ENCODE data around the gene MAPK8. TPM values are rescaled to one million over a fixed set of nuclear protein-coding genes. Genes with fewer than 3 reads are reported as not detected.

MAPK8 gene
- total RNA-seq, 1 donor from 2014 or later: 54.3 TPM

DNA sequence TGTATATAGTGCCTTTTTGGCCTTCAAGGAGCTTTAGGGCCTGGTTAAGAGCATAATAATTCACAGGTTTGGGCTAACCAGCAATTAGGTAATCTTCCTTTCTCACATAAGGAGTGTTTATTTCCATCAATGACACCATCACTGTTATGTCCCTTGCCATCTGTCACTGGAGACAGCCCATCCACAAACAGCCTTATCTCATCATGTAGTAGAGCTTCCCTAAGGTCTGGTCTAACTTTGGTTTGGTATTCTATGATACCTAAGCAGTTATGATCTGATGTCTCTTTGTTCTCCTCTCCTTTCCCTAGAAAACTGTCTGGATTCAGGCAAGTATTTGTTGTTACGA lies 26.4 kb downstream of the MAPK8 start:
- Histone ChIP-seq H3K36me3 (no peaks in the 10 kb centered on the region), H3K4me3 (no peak overlapping the region), H3K4me1 (peaks cover 33% of the 10 kb centered on the region), H3K27me3 (no peaks in the 10 kb centered on the region), H3K9me3 (no peaks in the 10 kb centered on the region), H3K27ac (peak overlapping the region; percentile 39)
- intact Hi-C loops (cut with DNase I): no loop called here
- no peak for DNase-seq (ENCODE audit: extremely low spot score in 2 of 2)
- TF ChIP-seq, protein P1, sequence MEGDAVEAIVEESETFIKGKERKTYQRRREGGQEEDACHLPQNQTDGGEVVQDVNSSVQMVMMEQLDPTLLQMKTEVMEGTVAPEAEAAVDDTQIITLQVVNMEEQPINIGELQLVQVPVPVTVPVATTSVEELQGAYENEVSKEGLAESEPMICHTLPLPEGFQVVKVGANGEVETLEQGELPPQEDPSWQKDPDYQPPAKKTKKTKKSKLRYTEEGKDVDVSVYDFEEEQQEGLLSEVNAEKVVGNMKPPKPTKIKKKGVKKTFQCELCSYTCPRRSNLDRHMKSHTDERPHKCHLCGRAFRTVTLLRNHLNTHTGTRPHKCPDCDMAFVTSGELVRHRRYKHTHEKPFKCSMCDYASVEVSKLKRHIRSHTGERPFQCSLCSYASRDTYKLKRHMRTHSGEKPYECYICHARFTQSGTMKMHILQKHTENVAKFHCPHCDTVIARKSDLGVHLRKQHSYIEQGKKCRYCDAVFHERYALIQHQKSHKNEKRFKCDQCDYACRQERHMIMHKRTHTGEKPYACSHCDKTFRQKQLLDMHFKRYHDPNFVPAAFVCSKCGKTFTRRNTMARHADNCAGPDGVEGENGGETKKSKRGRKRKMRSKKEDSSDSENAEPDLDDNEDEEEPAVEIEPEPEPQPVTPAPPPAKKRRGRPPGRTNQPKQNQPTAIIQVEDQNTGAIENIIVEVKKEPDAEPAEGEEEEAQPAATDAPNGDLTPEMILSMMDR (IDR thresholded peaks at IDR 0.05): no peak
- TF ChIP-seq POLR2AphosphoS5 (IDR thresholded peaks at IDR 0.05; ENCODE audit: insufficient read depth in 1 of 2, low read depth in 1 of 2): no peak
- TF ChIP-seq POLR2A (IDR thresholded peaks at IDR 0.05): no peak

DNA sequence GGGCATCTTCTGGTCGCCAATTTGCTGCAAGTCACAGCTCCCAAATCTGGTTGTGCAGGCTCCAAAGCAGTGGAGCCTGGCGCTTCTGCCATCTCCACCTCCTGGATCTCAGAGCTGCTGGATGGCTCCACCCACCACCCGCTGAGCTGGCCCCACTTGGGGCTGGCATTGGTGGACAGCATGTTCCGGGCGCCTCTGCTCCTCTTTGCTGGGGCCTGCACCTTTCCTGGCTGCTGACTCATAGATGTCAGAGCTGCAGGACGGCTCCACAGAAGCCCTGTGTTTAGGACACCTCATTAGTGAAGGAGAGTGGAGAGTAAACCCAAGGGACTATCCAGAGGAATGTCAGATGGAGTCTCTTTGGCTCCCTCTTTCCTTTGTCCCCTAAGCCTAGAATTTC lies 27.4 kb downstream of the MAPK8 start:
- peaks cover 33% of the 10 kb centered on the region for H3K4me1 ChIP-seq
- H3K27ac ChIP-seq: no peak overlapping the region
- H3K27me3 ChIP-seq: no peaks in the 10 kb centered on the region
- no peaks in the 10 kb centered on the region for H3K9me3 ChIP-seq
- H3K4me3 ChIP-seq: no peak overlapping the region
- TF ChIP-seq, protein P1 (IDR thresholded peaks at IDR 0.05): no peak
- no peak for TF ChIP-seq POLR2A (IDR thresholded peaks at IDR 0.05)
- TF ChIP-seq POLR2AphosphoS5 (IDR thresholded peaks at IDR 0.05; ENCODE audit: insufficient read depth in 1 of 2, low read depth in 1 of 2): peak in 1 of 2 donors; percentile 25
- intact Hi-C loops (cut with DNase I): no loop called here
- DNase-seq (ENCODE audit: extremely low spot score in 2 of 2): no peak
- no peaks in the 10 kb centered on the region for H3K36me3 ChIP-seq

DNA sequence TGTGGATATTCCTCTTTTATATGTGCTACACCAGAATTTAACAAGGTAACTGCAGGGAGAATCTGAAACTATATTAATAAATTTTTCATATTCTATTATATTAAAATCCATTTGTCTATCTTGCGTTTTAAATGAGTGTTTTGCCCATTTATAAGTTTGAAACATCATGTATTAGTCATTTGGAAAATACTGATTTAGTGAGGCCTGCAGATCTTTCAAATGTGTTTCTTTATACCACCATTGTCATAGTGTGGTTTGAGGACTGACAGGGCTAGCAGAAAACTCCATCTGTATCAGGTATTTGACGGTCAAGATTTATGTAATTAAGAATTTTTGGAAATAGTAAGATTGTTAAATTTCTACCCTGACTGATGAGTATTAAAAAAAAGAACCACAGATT lies 29.3 kb downstream of the MAPK8 start:
- H3K9me3 ChIP-seq: no peaks in the 10 kb centered on the region
- intact Hi-C loops (cut with DNase I): no loop called here
- no peaks in the 10 kb centered on the region for H3K36me3 ChIP-seq
- no peak for DNase-seq (ENCODE audit: extremely low spot score in 2 of 2)
- TF ChIP-seq POLR2AphosphoS5 (IDR thresholded peaks at IDR 0.05; ENCODE audit: insufficient read depth in 1 of 2, low read depth in 1 of 2) (no peak), POLR2A (IDR thresholded peaks at IDR 0.05) (no peak)
- TF ChIP-seq, protein P1 (IDR thresholded peaks at IDR 0.05): no peak
- no peak overlapping the region for H3K4me3 ChIP-seq
- no peaks in the 10 kb centered on the region for H3K27me3 ChIP-seq
- H3K27ac ChIP-seq: no peak overlapping the region
- peaks cover 27% of the 10 kb centered on the region for H3K4me1 ChIP-seq

DNA sequence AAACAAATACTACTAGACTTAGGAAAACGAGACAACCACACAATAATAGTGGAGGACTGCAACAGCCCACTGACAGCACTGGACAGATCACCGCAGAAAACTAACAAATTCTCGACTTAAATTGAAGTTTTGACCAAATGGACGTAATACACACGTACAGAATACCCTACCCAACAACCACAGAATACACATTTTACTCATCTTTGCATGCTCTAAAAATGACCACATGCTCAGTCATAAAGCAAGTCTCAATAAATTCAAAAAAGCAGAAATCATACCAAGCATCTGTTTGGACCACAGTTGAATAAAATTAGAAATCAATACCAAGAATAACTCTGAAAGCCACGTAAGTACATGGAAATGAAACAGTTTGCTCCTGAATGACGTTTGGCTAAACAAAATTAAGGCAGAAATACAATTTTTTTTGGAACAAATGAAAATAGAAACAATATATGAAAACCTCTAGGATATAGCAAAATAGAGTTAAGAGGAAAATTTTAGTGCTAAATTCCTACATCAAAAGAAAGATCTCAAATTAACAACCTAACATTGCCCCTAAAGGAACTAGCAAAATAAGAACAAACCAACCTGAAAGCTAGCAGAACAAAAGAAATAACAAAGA lies 30.6 kb downstream of the MAPK8 start:
- DNase-seq (ENCODE audit: extremely low spot score in 2 of 2): no peak

DNA sequence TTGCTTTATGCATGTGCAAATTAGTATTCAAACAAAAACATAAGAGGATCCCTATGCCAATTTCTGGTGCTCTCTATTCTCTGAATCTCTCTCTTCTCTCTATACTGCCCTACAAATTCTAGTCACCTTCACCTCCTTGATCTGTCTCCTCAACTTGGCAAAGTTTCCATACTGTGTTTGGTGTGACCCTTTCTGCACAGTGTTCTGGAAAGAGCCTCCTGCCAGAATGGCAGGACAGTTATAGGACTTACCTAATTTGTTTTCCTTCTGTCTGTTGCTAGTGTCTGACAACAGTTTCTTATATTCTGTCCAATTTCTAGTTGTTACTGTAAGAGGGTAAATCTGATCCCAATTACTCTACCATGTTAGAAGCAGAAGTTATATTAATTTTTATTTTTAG lies 34.3 kb downstream of the MAPK8 start:
- Histone ChIP-seq H3K27me3 (no peaks in the 10 kb centered on the region), H3K36me3 (no peaks in the 10 kb centered on the region), H3K4me3 (no peak overlapping the region), H3K9me3 (no peaks in the 10 kb centered on the region), H3K27ac (no peak overlapping the region), H3K4me1 (no peaks in the 10 kb centered on the region)
- intact Hi-C loops (cut with DNase I): no loop called here
- no peak for DNase-seq (ENCODE audit: extremely low spot score in 2 of 2)
- no peak for TF ChIP-seq POLR2A (IDR thresholded peaks at IDR 0.05)
- no peak for TF ChIP-seq POLR2AphosphoS5 (IDR thresholded peaks at IDR 0.05; ENCODE audit: insufficient read depth in 1 of 2, low read depth in 1 of 2)
- TF ChIP-seq, protein P1 (IDR thresholded peaks at IDR 0.05): no peak

More for the DNA sequence above, 30.6 kb downstream of the MAPK8 start:
- TF ChIP-seq POLR2AphosphoS5 (IDR thresholded peaks at IDR 0.05; ENCODE audit: insufficient read depth in 1 of 2, low read depth in 1 of 2): no peak
- no peak for TF ChIP-seq POLR2A (IDR thresholded peaks at IDR 0.05)
- TF ChIP-seq, protein P1 (IDR thresholded peaks at IDR 0.05): no peak
- Histone ChIP-seq H3K36me3 (no peaks in the 10 kb centered on the region), H3K27ac (no peak overlapping the region), H3K4me3 (no peak overlapping the region), H3K4me1 (peaks cover 14% of the 10 kb centered on the region), H3K27me3 (no peaks in the 10 kb centered on the region), H3K9me3 (no peaks in the 10 kb centered on the region)
- intact Hi-C loops (cut with DNase I): no loop called here
